NOMO-1 (cell line): Measurements from ENCODE around the gene PLXND1.
A peak's percentile ranks its signal among the peaks of the same experiment; 100 is the strongest.
"Not testable (repeated sequence)": the region's sequence is repeated elsewhere in the genome, so short reads cannot be mapped to it uniquely, and the experiment has no call there.

Experiments used
- DNase-seq, 2 experiments: peaks; one replicate each; lab custom pipeline; 2025; ENCODE audit not compliant: unreplicated experiment in 2 of 2; lab: John Stamatoyannopoulos, UW

The PLXND1 gene, protein sequence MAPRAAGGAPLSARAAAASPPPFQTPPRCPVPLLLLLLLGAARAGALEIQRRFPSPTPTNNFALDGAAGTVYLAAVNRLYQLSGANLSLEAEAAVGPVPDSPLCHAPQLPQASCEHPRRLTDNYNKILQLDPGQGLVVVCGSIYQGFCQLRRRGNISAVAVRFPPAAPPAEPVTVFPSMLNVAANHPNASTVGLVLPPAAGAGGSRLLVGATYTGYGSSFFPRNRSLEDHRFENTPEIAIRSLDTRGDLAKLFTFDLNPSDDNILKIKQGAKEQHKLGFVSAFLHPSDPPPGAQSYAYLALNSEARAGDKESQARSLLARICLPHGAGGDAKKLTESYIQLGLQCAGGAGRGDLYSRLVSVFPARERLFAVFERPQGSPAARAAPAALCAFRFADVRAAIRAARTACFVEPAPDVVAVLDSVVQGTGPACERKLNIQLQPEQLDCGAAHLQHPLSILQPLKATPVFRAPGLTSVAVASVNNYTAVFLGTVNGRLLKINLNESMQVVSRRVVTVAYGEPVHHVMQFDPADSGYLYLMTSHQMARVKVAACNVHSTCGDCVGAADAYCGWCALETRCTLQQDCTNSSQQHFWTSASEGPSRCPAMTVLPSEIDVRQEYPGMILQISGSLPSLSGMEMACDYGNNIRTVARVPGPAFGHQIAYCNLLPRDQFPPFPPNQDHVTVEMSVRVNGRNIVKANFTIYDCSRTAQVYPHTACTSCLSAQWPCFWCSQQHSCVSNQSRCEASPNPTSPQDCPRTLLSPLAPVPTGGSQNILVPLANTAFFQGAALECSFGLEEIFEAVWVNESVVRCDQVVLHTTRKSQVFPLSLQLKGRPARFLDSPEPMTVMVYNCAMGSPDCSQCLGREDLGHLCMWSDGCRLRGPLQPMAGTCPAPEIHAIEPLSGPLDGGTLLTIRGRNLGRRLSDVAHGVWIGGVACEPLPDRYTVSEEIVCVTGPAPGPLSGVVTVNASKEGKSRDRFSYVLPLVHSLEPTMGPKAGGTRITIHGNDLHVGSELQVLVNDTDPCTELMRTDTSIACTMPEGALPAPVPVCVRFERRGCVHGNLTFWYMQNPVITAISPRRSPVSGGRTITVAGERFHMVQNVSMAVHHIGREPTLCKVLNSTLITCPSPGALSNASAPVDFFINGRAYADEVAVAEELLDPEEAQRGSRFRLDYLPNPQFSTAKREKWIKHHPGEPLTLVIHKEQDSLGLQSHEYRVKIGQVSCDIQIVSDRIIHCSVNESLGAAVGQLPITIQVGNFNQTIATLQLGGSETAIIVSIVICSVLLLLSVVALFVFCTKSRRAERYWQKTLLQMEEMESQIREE (N-terminal part only)

GRCh38 chr3:129606636-129607390, at the start of gene PLXND1:
Gene PLXND1 (minus strand): TSS chr3:129606676. CDS start chr3:129606639, 37 bp downstream.
- DNase-seq = peak; percentile 73 to 85

DNA sequence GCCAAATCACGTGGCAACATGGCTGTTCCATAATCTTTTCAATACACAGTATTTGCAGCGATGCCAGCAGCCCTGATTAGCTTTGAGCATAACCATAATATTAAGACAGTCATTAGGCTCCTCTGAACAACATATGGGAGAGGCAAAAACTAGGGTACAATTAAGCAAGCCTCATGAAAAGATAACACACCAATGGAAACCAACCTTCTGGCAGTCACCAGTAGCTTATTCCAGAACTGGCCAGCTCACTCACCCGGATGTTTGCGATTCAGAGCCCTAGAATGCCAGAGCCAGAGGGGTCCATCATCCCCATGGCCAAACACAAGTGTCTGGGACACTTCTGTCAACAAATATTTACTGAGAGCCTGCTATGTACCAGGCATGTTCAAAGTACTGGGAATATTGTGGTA, 48.8 kb upstream of the PLXND1 start:
- DNase-seq = no peak

GRCh38 chr3:129654131-129654530, 47.7 kb upstream of the PLXND1 start:
- no peak for DNase-seq

DNA sequence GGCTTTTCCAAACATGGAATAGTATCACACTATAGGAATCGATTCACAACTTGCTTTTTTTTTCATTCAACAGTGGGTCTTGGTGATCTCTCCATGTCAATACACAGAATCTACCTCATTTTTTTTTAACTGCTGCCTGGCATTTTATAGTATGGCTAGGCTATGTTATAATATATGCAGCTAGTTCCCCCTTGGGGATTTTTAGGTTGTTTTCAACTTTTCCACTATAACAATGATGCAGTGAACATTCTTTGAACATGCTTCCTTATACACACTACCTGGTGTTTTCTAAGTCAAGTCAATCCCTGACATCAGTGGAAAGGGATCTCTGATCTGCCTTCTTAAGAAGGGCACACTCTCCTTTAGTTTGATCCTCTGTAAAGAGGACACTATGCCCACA, 46.5 kb upstream of the PLXND1 start:
- no peak for DNase-seq

DNA sequence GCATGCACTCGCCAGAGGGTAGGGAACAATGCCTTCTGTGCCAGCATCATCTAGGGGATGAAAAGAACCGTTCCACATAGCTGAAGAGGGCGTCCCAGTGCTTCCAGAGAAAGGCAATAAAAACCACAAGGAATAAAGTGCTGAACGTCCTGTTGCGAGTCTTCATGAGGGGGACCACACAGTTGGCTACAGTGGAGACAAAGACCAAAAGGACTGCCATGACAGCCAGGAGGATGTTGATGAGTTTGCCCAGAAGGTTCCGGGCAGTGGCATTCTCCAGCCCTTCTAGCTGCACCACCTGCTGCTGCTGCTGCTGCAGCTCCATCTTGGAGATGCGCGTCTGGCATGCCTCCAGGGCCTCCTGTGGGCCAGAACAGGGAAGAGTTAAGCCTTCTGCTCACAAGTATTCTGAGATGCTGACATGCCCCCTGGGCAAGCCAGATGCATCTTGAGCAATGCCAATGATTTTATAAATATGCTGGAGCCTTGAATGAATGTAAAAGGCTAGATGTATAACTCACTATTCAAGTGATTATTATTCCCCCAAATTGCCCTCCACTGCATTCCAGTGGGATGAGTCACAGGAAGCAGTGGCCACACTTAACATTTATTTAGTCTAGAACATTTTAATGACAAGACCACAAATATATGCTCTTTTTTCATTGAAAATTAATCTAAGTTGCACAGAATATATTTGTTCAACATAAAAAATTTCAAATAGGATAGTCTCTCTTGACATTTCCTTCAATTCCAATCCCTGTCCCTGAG, 45.1 kb upstream of the PLXND1 start:
- no peak for DNase-seq

DNA sequence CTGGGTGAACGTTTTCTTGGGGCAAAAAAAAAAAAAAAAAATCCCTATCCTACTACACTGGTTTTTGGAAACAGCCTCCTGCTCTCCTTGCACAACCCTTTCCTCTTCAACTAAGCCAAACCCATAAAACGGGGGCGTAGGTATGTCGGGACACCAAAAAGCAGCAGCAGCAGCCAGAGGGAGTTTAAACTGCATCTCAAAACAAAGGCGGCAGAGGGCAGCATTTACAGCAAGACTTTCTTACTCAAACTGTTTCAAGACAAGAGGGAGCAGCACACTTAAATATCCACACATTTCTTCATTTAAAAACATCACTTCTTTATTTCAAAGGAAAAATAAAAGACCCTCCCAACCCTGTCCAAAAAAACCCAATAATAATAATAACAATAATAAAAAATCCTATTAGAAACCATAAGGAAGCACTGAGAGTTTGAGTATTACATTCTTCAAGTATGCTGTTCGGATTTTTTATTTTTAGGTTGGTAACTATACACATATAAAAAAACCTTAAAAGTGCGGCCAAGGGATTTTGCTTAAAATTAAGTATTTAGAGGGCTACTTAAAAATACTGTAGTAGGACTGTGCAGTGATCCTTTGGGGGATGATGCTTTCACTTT, 43.9 kb upstream of the PLXND1 start:
- DNase-seq = peak; percentile 41 to 71

DNA sequence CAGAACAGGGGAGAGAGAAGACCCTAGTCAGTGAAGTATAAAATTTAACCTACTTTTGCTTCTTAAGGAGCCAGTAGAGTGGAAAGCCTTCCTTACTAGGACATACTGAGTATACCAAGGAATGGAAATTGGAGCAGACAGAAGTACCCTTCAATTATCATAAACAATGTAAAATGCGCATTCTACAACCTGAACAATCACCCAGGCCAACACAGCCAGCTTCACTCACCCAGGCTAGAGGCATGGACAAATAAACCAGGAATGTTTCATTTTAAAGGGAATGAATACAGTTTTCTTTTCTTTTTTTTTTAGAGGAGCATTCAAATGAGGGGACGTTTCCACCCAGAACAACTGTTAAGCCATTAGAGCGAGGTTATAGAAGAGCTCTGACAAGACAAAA, 41.9 kb upstream of the PLXND1 start:
- no peak for DNase-seq

- DNase-seq = peak; percentile 53 to 85
Measured at GRCh38 chr3:129645286-129645685, 38.8 kb upstream of the PLXND1 start.

- no peak for DNase-seq
Measured at GRCh38 chr3:129644836-129645235, 38.4 kb upstream of the PLXND1 start.

DNA sequence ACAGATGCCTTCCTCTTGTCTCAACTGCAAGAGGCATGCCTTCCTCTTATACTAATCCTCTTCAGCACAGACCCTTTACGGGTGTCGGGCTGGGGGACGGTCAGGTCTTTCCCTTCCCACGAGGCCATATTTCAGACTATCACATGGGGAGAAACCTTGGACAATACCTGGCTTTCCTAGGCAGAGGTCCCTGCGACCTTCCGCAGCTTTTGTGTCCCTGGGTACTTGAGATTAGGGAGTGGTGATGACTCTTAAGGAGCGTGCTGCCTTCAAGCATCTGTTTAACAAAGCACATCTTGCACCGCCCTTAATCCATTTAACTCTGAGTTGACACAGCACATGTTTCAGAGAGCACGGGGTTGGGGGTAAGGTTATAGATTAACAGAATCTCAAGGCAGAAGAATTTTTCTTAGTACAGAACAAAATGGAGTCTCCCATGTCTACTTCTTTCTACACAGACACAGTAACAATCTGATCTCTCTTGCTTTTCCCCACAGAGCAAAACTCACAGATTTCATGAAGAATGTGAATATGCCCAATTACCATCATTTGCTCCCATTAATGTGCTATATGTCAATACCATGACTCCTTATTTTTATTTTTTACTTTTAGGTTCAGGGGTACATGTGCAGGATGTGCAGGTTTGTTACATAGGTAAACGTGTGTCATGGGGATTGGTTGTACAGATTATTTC, 35.2 kb upstream of the PLXND1 start:
- not testable (repeated sequence) for DNase-seq

GRCh38 chr3:129640985-129641384, 34.5 kb upstream of the PLXND1 start:
- DNase-seq = not testable (repeated sequence)

- DNase-seq = no peak
Measured at GRCh38 chr3:129638481-129638880, 32.0 kb upstream of the PLXND1 start.

DNA sequence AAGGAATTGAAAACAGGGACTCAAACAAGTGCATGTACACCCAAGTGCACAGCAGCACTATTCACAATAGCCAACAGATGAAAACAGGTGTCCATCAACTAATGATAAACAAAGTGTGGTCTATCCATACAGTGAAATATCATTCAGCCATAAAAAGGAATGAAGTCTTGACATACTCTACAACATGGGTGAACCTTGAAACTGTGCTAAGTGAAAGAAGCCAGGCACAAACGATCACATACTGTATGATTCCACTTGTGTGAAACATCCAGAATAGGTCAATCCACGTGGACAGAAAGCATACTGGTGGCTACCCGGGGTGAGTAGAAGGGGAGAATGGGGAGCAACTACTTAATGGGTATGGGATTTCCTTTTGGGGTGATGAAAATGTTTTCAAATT, 29.6 kb upstream of the PLXND1 start:
- DNase-seq = no peak

GRCh38 chr3:129635656-129636055, 29.2 kb upstream of the PLXND1 start:
- DNase-seq = no peak

GRCh38 chr3:129633751-129634481, 27.4 kb upstream of the PLXND1 start:
- no peak for DNase-seq

GRCh38 chr3:129632977-129633376, 26.5 kb upstream of the PLXND1 start:
- DNase-seq = no peak

GRCh38 chr3:129632556-129632955, 26.1 kb upstream of the PLXND1 start:
- no peak for DNase-seq

DNA sequence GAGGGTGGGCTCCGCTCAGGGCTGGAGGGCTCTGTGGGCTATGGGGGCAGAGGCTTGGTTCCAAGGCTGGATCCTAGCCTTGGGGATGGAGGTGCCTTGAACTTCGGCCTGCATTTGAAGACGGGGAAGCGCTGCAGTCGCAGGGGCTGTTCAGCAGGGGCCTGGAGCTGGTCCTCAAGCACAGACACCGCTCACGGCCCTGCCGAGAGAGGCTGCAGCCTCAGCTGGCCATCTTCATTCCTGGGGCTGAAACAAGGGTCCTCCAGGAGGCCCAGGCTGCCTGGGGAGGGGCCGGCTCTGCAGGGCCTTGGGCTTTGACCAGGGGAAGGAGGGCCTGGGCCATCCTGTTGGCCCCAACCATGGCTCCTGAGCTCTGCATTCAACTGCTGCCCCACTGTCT, 25.6 kb upstream of the PLXND1 start:
- no peak for DNase-seq
